ENCODE results near the gene UNKL. TPM values are rescaled to one million over a fixed set of nuclear protein-coding genes. Genes with fewer than 3 reads are reported as not detected.

The UNKL gene
- total RNA-seq, 1 experiment from 2014 or later: 32.0 TPM

DNA sequence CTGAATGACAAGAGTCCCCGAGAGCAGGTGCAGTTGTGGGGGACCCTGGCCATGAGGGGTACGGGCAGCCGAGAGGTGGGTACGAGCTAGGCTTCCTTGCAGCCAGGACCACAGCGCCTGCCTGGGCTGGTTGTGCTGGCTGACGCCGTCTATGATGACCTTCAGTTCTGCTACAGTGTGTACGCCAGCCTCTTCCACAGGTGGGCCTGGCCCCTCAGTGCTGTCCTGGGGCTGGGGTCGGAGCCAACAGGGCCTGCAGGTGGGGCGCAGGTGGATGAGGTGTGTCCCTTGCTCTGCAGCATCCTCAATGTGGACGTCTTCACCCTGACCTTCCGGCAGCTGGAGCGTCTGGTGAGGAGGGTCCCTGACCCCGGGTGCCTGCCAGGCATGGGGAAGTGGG is 70.0 kb downstream of the UNKL start:
- no peaks in the 10 kb centered on the region for H3K23me2 ChIP-seq (ENCODE audit: insufficient read length, low read depth, low read length, poor library complexity, severe bottlenecking)
- TF ChIP-seq, protein P1, sequence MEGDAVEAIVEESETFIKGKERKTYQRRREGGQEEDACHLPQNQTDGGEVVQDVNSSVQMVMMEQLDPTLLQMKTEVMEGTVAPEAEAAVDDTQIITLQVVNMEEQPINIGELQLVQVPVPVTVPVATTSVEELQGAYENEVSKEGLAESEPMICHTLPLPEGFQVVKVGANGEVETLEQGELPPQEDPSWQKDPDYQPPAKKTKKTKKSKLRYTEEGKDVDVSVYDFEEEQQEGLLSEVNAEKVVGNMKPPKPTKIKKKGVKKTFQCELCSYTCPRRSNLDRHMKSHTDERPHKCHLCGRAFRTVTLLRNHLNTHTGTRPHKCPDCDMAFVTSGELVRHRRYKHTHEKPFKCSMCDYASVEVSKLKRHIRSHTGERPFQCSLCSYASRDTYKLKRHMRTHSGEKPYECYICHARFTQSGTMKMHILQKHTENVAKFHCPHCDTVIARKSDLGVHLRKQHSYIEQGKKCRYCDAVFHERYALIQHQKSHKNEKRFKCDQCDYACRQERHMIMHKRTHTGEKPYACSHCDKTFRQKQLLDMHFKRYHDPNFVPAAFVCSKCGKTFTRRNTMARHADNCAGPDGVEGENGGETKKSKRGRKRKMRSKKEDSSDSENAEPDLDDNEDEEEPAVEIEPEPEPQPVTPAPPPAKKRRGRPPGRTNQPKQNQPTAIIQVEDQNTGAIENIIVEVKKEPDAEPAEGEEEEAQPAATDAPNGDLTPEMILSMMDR (conservative IDR thresholded peaks at IDR 0.05): no peak
- H3K4me2 ChIP-seq (ENCODE audit: insufficient read depth, insufficient read length, low read length): no peak overlapping the region
- no peak overlapping the region for H3K18ac ChIP-seq (ENCODE audit: insufficient read length, low read depth, low read length)
- no peak overlapping the region for H3K23ac ChIP-seq (ENCODE audit: insufficient read length, low read depth, low read length)
- H3T11ph ChIP-seq (ENCODE audit: low read length): no peak overlapping the region
- Mint-ChIP-seq H3K36me3 (ENCODE audit: insufficient read depth in 1 of 3, low read depth in 3 of 3) (peaks cover 2 to 10% (median 8%) of the 10 kb centered on the region in 3 experiments; a peak in 5 of 7 replicates), H3K4me1 (peaks cover 6 to 7% of the 10 kb centered on the region in 2 experiments), H3K4me3 (no peak overlapping the region), H3K9me3 (no peaks in the 10 kb centered on the region), H3K27ac (no peak overlapping the region), H3K27me3 (ENCODE audit: low read depth) (peaks cover 14% of the 10 kb centered on the region)
- H2BK20ac ChIP-seq (ENCODE audit: low read depth, low read length, poor library complexity, severe bottlenecking): no peak overlapping the region
- no peaks in the 10 kb centered on the region for H3K79me2 ChIP-seq (ENCODE audit: insufficient read depth, low read length)
- no peak overlapping the region for H2BK5ac ChIP-seq (ENCODE audit: insufficient read length, low read length)
- H3K14ac ChIP-seq (ENCODE audit: insufficient read depth, low read length): no peak overlapping the region
- H2BK15ac ChIP-seq (ENCODE audit: low read depth, low read length): no peak overlapping the region
- no peak for DNase-seq
- H3K79me1 ChIP-seq (ENCODE audit: insufficient read depth, low read depth, low read length, poor library complexity, severe bottlenecking): no peaks in the 10 kb centered on the region
- H3K4me1 ChIP-seq (ENCODE audit: insufficient read depth, low read length): no peaks in the 10 kb centered on the region
- H2AFZ ChIP-seq (ENCODE audit: low read length): no peak overlapping the region
- no peak overlapping the region for H2BK12ac ChIP-seq (ENCODE audit: insufficient read length, low read depth, low read length)
- H4K8ac ChIP-seq (replicated peaks; ENCODE audit: insufficient read length, low read depth, low read length): no peak overlapping the region
- no peaks in the 10 kb centered on the region for H3K9me3 ChIP-seq (ENCODE audit: control insufficient read depth, low read depth, low read length)
- no peak overlapping the region for H4K5ac ChIP-seq (ENCODE audit: insufficient read length, low read depth, low read length)
- H3K27ac ChIP-seq (ENCODE audit: insufficient read length, low read depth, low read length): no peak overlapping the region
- no peaks in the 10 kb centered on the region for H4K20me1 ChIP-seq (ENCODE audit: control insufficient read depth, insufficient read depth, insufficient read length)
- no peak overlapping the region for H3K9ac ChIP-seq (ENCODE audit: extremely low read depth, insufficient read length, low read length)
- H4K91ac ChIP-seq (ENCODE audit: insufficient read length, low read depth, low read length): no peak overlapping the region
- no peak overlapping the region for H3K4ac ChIP-seq (ENCODE audit: low read depth, low read length)
- no peak overlapping the region for H3K56ac ChIP-seq (ENCODE audit: insufficient read length, low read depth, low read length)
- no CpG with 5 or more reads among the region's 14 CpGs for WGBS (ENCODE audit: extremely low coverage, insufficient read length, low lambda C conversion rate)
- no peak overlapping the region for H2AK5ac ChIP-seq (ENCODE audit: insufficient read length, low read length)
- no peak overlapping the region for H2BK120ac ChIP-seq (ENCODE audit: low read depth, low read length, poor library complexity, severe bottlenecking)
- H3K27me3 ChIP-seq (ENCODE audit: insufficient read depth, low read length): no peaks in the 10 kb centered on the region
